HL-60 (cell line): Measurements from ENCODE around the gene METTL25B.

Experiments
- CTCF ChIP-seq: IDR thresholded peaks from one replicate; pipeline ENCODE4 v1.5.1; 2011; ENCODE audit warnings: low read length, control low read depth, inconsistent platforms; ENCODE audit not compliant: insufficient read depth
- GABPA ChIP-seq: IDR thresholded peaks from 2 replicates; pipeline ENCODE4 v1.6.1; 2012; ENCODE audit warnings: low read depth
- POLR2AphosphoS5 ChIP-seq: IDR thresholded peaks from 2 replicates; pipeline ENCODE4 v1.6.1; 2012; ENCODE audit warnings: low read depth
- REST ChIP-seq: IDR thresholded peaks from 2 replicates; pipeline ENCODE4 v1.6.1; 2012; ENCODE audit warnings: low read depth; ENCODE audit not compliant: insufficient replicate concordance
- SPI1 ChIP-seq: IDR thresholded peaks from 2 replicates; pipeline ENCODE4 v1.6.1; 2012; ENCODE audit warnings: low read depth, mild to moderate bottlenecking, borderline replicate concordance

GRCh38 chr1:156704166-156704711 is 24.0 kb upstream of the METTL25B start:
- no peak for TF ChIP-seq CTCF
- no peak for TF ChIP-seq POLR2AphosphoS5
- no peak for TF ChIP-seq REST
- no peak for TF ChIP-seq GABPA
- TF ChIP-seq SPI1 = no peak
